NT2/D1 (cell line): ENCODE data around the gene SCAPER.

Source experiments
- SUZ12 ChIP-seq: IDR thresholded peaks from 2 replicates; pipeline ENCODE4 v1.6.1; 2011; ENCODE audit not compliant: insufficient read length, insufficient read depth; ENCODE audit errors: extremely low read depth
- YY1 ChIP-seq: IDR thresholded peaks from 2 replicates; pipeline ENCODE4 v1.6.1; 2011; ENCODE audit not compliant: insufficient read length, insufficient read depth

- TF ChIP-seq SUZ12 (no peak), YY1 (no peak)
Measured at GRCh38 chr15:76440441-76440840, 464.7 kb downstream of the SCAPER start.
